GM23338 (cell line): Measurements from ENCODE around the gene FAM204A. TPM values are rescaled to one million over a fixed set of nuclear protein-coding genes. Genes with fewer than 3 reads are reported as not detected.

Experiments
- ATAC-seq: fragments of 200-7000 bp; cut with Tn5 transposase; 3 replicates; pipeline ENCODE4 v1.9.1; 2020
- DNase-seq: peaks from one replicate; pipeline ENCODE4 v3.0.0-alpha.2; 2015; ENCODE audit warnings: low spot score
- H2AFZ ChIP-seq: fragments of 200-600 bp; sonication (generic); 2 replicates; pipeline ENCODE4 v1.8.0; 2016; ENCODE audit warnings: antibody characterized with exemption, mild to moderate bottlenecking, moderate library complexity
- H3F3A ChIP-seq: fragments of 200-600 bp; sonication (generic); replicated peaks from 2 replicates; pipeline ENCODE4 v1.8.0; 2017; ENCODE audit warnings: antibody characterized with exemption, mixed run types, low read depth
- H3K27ac ChIP-seq: fragments of 200-600 bp; sonication (generic); 2 replicates; pipeline ENCODE4 v1.6.1; 2016; ENCODE audit warnings: low read depth
- H3K27me3 ChIP-seq: fragments of 200-600 bp; sonication (generic); 2 replicates; pipeline ENCODE4 v1.8.0; 2016; ENCODE audit warnings: mild to moderate bottlenecking, mixed run types, moderate library complexity; ENCODE audit not compliant: insufficient read depth
- H3K36me3 ChIP-seq: fragments of 200-600 bp; sonication (generic); 2 replicates; pipeline ENCODE4 v1.8.0; 2016; ENCODE audit warnings: mild to moderate bottlenecking; ENCODE audit not compliant: insufficient read depth
- H3K4me1 ChIP-seq: fragments of 200-600 bp; sonication (generic); 2 replicates; pipeline ENCODE4 v1.8.0; 2016; ENCODE audit warnings: mild to moderate bottlenecking, moderate library complexity; ENCODE audit not compliant: insufficient read depth
- H3K4me2 ChIP-seq: fragments of 200-600 bp; sonication (generic); 2 replicates; pipeline ENCODE4 v1.7.1; 2017; ENCODE audit warnings: mixed run types
- H3K4me3 ChIP-seq: fragments of 200-600 bp; sonication (generic); 2 replicates; pipeline ENCODE4 v1.6.1; 2016; ENCODE audit warnings: mixed run types
- H3K79me2 ChIP-seq: fragments of 200-600 bp; sonication (generic); replicated peaks from 2 replicates; pipeline ENCODE4 v1.8.0; 2017; ENCODE audit warnings: mild to moderate bottlenecking; ENCODE audit not compliant: insufficient read depth
- H3K9me2 ChIP-seq: fragments of 200-600 bp; sonication (generic); 2 replicates; pipeline ENCODE4 v1.8.0; 2017; ENCODE audit not compliant: insufficient read depth
- H4K20me1 ChIP-seq: fragments of 200-600 bp; sonication (generic); replicated peaks from 2 replicates; pipeline ENCODE4 v1.8.0; 2017; ENCODE audit warnings: mild to moderate bottlenecking; ENCODE audit not compliant: insufficient read depth
- H3K27ac Mint-ChIP-seq: 2 replicates; pipeline ENCODE4 v1.8.0; 2020; ENCODE audit warnings: inconsistent platforms, mild to moderate bottlenecking, moderate library complexity, mixed read lengths
- H3K27me3 Mint-ChIP-seq: 3 replicates; pipeline ENCODE4 v1.8.0; 2022; ENCODE audit warnings: low read depth, mild to moderate bottlenecking, moderate library complexity, mixed read lengths, inconsistent platforms; ENCODE audit not compliant: insufficient read depth, poor library complexity
- H3K36me3 Mint-ChIP-seq: 3 replicates; pipeline ENCODE4 v1.8.0; 2021; ENCODE audit warnings: low read depth, mild to moderate bottlenecking, inconsistent platforms, moderate library complexity, mixed read lengths
- H3K4me1 Mint-ChIP-seq: 3 replicates; pipeline ENCODE4 v1.8.0; 2020; ENCODE audit warnings: mild to moderate bottlenecking, inconsistent platforms, mixed read lengths
- H3K4me3 Mint-ChIP-seq: 3 replicates; pipeline ENCODE4 v1.8.0; 2021; ENCODE audit warnings: moderate library complexity, mild to moderate bottlenecking, inconsistent platforms, mixed read lengths
- H3K9me3 Mint-ChIP-seq: 3 replicates; pipeline ENCODE4 v1.8.0; 2020; ENCODE audit warnings: moderate library complexity, mild to moderate bottlenecking, inconsistent platforms, mixed read lengths
- CREB1 ChIP-seq: fragments of 250-450 bp; sonication (Bioruptor Pico); IDR thresholded peaks from 2 replicates; pipeline ENCODE4 v1.5.0; 2020; ENCODE audit warnings: low read depth, mild to moderate bottlenecking, moderate library complexity
- CTCF ChIP-seq, 2 experiments: fragments of 200-600 bp in 1 of 2; sonication (generic) in 1 of 2; conservative IDR thresholded peaks; 2 replicates each; pipeline versions ENCODE4 v1.5.1 to v1.6.1; 2016 to 2017; ENCODE audit warnings: antibody characterized with exemption in 2 of 2, low read depth in 2 of 2, mild to moderate bottlenecking in 2 of 2, moderate library complexity in 1 of 2
- ETS1 ChIP-seq: IDR thresholded peaks from 2 replicates; pipeline ENCODE4 v1.6.1; 2016; ENCODE audit warnings: antibody characterized with exemption
- EZH2 ChIP-seq: fragments of 200-600 bp; sonication (generic); IDR thresholded peaks from one replicate; pipeline ENCODE4 v1.8.0; 2017; ENCODE audit warnings: antibody characterized with exemption, mild to moderate bottlenecking, low read depth; ENCODE audit not compliant: unreplicated experiment
- EZH2phosphoT487 ChIP-seq: fragments of 200-600 bp; sonication (generic); IDR thresholded peaks from one replicate; pipeline ENCODE4 v1.8.1; 2018; ENCODE audit warnings: antibody characterized with exemption; ENCODE audit not compliant: unreplicated experiment
- JUNB ChIP-seq: IDR thresholded peaks from one replicate; pipeline ENCODE4 v1.6.1; 2016; ENCODE audit warnings: antibody characterized with exemption; ENCODE audit not compliant: unreplicated experiment
- NANOG ChIP-seq: IDR thresholded peaks from 2 replicates; pipeline ENCODE4 v1.6.1; 2016; ENCODE audit warnings: antibody characterized with exemption, borderline replicate concordance
- POLR2AphosphoS5 ChIP-seq: IDR thresholded peaks from 2 replicates; pipeline ENCODE4 v1.6.1; 2016; ENCODE audit warnings: antibody characterized with exemption, low read depth
- STAT1 ChIP-seq: IDR thresholded peaks from one replicate; pipeline ENCODE4 v1.6.1; 2016; ENCODE audit warnings: antibody characterized with exemption; ENCODE audit not compliant: unreplicated experiment
- ZNF114 ChIP-seq: fragments of 250-450 bp; sonication (Bioruptor Pico); IDR thresholded peaks from 2 replicates; pipeline ENCODE4 v1.5.0; 2020; ENCODE audit warnings: mild to moderate bottlenecking, moderate library complexity
- ZNF331 ChIP-seq: fragments of 250-450 bp; sonication (Bioruptor Pico); IDR thresholded peaks from 2 replicates; pipeline ENCODE4 v1.5.0; 2020; ENCODE audit warnings: low read depth, mild to moderate bottlenecking, moderate library complexity
- ZNF462 ChIP-seq: fragments of 250-450 bp; sonication (Bioruptor Pico); IDR thresholded peaks from 2 replicates; pipeline ENCODE4 v1.5.0; 2020; ENCODE audit warnings: mild to moderate bottlenecking, moderate library complexity
- polyA plus RNA-seq: library from polyadenylated mRNA; unstranded; fragments of >200 nt; fragmentation: Nextera tagmentation; extraction: Ambion mirVana; gene quantifications from 2 replicates; pipeline ENCODE4 v1.2.1, GENCODE V29; 2016
- total RNA-seq: library from RNA; depleted of rRNA; stranded (reverse); fragments of >200 nt; shearing (Covaris generic); gene quantifications from 2 replicates; pipeline ENCODE4 v1.2.3, GENCODE V29; 2014
- TF ChIP-seq, protein P1 (sequence below): IDR thresholded peaks from one replicate; pipeline ENCODE4 v1.6.1; 2018; ENCODE audit warnings: antibody characterized with exemption; ENCODE audit not compliant: unreplicated experiment

Gene FAM204A
- total and polyA plus RNA-seq, 2 experiments from 2014 or later: 31.6 to 72.0 TPM

DNA sequence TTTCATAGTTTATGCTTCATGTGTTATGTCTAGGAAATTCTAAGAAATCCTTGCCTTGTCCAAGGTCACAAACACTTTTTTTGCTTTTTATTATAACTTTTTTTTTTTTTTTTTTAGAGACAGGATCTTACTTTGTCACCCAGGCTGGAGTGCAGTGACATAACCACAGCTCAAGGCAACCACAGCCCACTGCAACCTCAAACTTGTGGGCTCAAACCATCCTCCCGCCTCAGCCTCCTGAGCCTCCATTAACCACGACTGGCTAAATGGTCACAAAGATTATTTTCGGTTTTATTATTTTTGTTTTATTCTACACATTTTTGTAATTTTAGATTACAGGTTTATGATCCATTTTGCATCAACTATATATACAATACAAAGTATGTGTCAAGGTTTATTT lies 7.1 kb upstream of the FAM204A start:
- Histone ChIP-seq H3K4me1 (no peaks in the 10 kb centered on the region), H3F3A (no peaks in the 10 kb centered on the region), H2AFZ (no peak overlapping the region), H3K4me3 (no peak overlapping the region), H3K36me3 (no peaks in the 10 kb centered on the region), H3K27me3 (no peaks in the 10 kb centered on the region), H3K9me2 (no peaks in the 10 kb centered on the region), H3K4me2 (no peak overlapping the region), H3K79me2 (no peaks in the 10 kb centered on the region), H3K27ac (no peak overlapping the region), H4K20me1 (no peaks in the 10 kb centered on the region)
- Mint-ChIP-seq H3K36me3 (no peaks in the 10 kb centered on the region), H3K4me3 (no peak overlapping the region), H3K4me1 (no peaks in the 10 kb centered on the region), H3K9me3 (no peaks in the 10 kb centered on the region), H3K27ac (no peak overlapping the region), H3K27me3 (no peaks in the 10 kb centered on the region)
- ATAC-seq: no peak
- DNase-seq: no peak
- TF ChIP-seq POLR2AphosphoS5 (no peak), JUNB (no peak), ZNF114 (CRISPR knock-in tag) (no peak), ZNF331 (CRISPR knock-in tag) (no peak), CREB1 (no peak), EZH2 (no peak), STAT1 (no peak), NANOG (no peak), CTCF (conservative IDR thresholded peaks at IDR 0.05; ENCODE audit: low read depth in 2 of 2) (no peak), ETS1 (no peak), ZNF462 (CRISPR knock-in tag) (no peak), EZH2phosphoT487 (no peak)
- TF ChIP-seq, protein P1, sequence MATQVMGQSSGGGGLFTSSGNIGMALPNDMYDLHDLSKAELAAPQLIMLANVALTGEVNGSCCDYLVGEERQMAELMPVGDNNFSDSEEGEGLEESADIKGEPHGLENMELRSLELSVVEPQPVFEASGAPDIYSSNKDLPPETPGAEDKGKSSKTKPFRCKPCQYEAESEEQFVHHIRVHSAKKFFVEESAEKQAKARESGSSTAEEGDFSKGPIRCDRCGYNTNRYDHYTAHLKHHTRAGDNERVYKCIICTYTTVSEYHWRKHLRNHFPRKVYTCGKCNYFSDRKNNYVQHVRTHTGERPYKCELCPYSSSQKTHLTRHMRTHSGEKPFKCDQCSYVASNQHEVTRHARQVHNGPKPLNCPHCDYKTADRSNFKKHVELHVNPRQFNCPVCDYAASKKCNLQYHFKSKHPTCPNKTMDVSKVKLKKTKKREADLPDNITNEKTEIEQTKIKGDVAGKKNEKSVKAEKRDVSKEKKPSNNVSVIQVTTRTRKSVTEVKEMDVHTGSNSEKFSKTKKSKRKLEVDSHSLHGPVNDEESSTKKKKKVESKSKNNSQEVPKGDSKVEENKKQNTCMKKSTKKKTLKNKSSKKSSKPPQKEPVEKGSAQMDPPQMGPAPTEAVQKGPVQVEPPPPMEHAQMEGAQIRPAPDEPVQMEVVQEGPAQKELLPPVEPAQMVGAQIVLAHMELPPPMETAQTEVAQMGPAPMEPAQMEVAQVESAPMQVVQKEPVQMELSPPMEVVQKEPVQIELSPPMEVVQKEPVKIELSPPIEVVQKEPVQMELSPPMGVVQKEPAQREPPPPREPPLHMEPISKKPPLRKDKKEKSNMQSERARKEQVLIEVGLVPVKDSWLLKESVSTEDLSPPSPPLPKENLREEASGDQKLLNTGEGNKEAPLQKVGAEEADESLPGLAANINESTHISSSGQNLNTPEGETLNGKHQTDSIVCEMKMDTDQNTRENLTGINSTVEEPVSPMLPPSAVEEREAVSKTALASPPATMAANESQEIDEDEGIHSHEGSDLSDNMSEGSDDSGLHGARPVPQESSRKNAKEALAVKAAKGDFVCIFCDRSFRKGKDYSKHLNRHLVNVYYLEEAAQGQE: no peak
